ENCODE measurements around the gene TMEM106A.

- TF ChIP-seq, protein P1, sequence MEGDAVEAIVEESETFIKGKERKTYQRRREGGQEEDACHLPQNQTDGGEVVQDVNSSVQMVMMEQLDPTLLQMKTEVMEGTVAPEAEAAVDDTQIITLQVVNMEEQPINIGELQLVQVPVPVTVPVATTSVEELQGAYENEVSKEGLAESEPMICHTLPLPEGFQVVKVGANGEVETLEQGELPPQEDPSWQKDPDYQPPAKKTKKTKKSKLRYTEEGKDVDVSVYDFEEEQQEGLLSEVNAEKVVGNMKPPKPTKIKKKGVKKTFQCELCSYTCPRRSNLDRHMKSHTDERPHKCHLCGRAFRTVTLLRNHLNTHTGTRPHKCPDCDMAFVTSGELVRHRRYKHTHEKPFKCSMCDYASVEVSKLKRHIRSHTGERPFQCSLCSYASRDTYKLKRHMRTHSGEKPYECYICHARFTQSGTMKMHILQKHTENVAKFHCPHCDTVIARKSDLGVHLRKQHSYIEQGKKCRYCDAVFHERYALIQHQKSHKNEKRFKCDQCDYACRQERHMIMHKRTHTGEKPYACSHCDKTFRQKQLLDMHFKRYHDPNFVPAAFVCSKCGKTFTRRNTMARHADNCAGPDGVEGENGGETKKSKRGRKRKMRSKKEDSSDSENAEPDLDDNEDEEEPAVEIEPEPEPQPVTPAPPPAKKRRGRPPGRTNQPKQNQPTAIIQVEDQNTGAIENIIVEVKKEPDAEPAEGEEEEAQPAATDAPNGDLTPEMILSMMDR (IDR thresholded peaks at IDR 0.05), result no peak
- no peak for TF ChIP-seq POLR2A (IDR thresholded peaks at IDR 0.05)
These were observed 574 bp upstream of the TMEM106A start for GRCh38 chr17:43211123-43211479.
